ENCODE measurements around the gene FASTK.
"Not testable (repeated sequence)": the region's sequence is repeated elsewhere in the genome, so short reads cannot be mapped to it uniquely, and the experiment has no call there.

Gene FASTK

DNA sequence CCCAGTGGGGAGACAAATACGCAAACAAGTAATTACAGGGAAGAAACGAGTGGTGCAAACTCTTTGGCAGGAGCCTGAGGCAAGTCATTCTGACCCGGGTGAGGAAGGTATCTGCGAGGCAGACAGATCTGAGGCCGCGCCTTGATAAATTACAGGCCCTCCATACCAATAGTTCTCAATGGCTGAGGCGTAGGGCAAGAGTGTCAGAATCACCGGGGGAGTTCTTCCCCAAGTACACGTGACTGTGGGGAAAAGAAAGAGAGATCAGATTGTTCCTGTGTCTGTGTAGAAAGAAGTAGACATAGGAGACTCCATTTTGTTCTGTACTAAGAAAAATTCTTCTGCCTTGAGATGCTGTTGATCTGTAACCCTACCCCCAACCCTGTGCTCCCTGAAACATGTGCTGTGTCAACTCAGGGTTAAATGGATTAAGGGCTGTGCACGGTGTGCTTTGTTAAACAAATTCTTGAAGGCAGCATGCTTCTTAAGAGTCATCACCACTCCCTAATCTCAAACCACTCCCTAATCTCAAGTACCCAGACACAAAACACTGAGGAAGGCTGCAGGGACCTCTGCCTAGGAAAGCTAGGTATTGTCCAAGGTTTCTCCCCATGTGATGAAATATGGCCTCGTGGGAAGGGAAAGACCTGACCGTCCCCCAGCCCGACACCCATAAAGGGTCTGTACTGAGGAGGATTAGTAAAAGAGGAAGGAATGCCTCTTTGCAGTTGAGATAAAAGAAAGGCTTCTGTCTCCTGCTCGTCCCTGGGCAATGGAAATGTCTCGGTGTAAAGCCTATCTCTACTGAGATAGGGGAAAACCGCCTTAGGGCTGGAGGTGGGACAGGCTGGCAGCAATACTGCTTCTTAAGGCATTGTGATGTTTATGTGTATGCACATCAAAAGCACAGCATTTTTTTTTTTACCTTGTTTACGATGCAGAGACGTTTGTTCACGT is 53.6 kb downstream of the FASTK start:
- not testable (repeated sequence) for DNase-seq
